ENCODE results near the gene POLDIP2.
"Not testable (repeated sequence)": the region's sequence is repeated elsewhere in the genome, so short reads cannot be mapped to it uniquely, and the experiment has no call there.

The POLDIP2 gene

GRCh38 chr17:28364665-28365363, 7.5 kb upstream of the POLDIP2 start, which contains the start of gene SEBOX:
TSS of gene SEBOX (minus strand) at chr17:28365199. CDS start at chr17:28365151, 48 bp downstream.
- no peak for FAIRE-seq

- FAIRE-seq = no peak
These were observed 6.7 kb upstream of the POLDIP2 start for GRCh38 chr17:28363776-28364650.

GRCh38 chr17:28363186-28363585, 5.9 kb upstream of the POLDIP2 start:
- no peak for FAIRE-seq

- no peak for FAIRE-seq
These were observed 522 bp upstream of the POLDIP2 start for GRCh38 chr17:28357901-28358197.

- FAIRE-seq = no peak
These were observed 7.1 kb downstream of the POLDIP2 start for GRCh38 chr17:28350271-28350670.

- FAIRE-seq = no peak
These were observed 8.3 kb downstream of the POLDIP2 start for GRCh38 chr17:28348979-28349378.

GRCh38 chr17:28347261-28347891, 10.0 kb downstream of the POLDIP2 start:
- FAIRE-seq = no peak

- FAIRE-seq = no peak
These were observed 10.5 kb downstream of the POLDIP2 start for GRCh38 chr17:28346746-28347246.

GRCh38 chr17:28346199-28346580, 11.1 kb downstream of the POLDIP2 start:
- FAIRE-seq = no peak

- FAIRE-seq = no peak
These were observed 11.7 kb downstream of the POLDIP2 start for GRCh38 chr17:28345419-28346198.

- FAIRE-seq = no peak
These were observed 12.9 kb downstream of the POLDIP2 start for GRCh38 chr17:28344435-28344901.

- no peak for FAIRE-seq
These were observed 13.3 kb downstream of the POLDIP2 start for GRCh38 chr17:28344011-28344410.

- no peak for FAIRE-seq
These were observed 13.8 kb downstream of the POLDIP2 start for GRCh38 chr17:28343491-28343932.

GRCh38 chr17:28342313-28342712, 15.0 kb downstream of the POLDIP2 start:
- FAIRE-seq = no peak

- FAIRE-seq = no peak
These were observed 15.8 kb downstream of the POLDIP2 start for GRCh38 chr17:28341516-28341915.

- no peak for FAIRE-seq
These were observed 17.0 kb downstream of the POLDIP2 start for GRCh38 chr17:28340374-28340773.

GRCh38 chr17:28339431-28339830, 17.9 kb downstream of the POLDIP2 start:
- FAIRE-seq = no peak

- not testable (repeated sequence) for FAIRE-seq
These were observed 18.5 kb downstream of the POLDIP2 start for GRCh38 chr17:28338769-28339212.

- FAIRE-seq = no peak
These were observed 19.1 kb downstream of the POLDIP2 start for GRCh38 chr17:28338056-28338768.

GRCh38 chr17:28335959-28336871, 21.1 kb downstream of the POLDIP2 start:
- no peak for FAIRE-seq

Data from G401.6 (cell line).